HG02938 (cell line): ENCODE data around the gene LRRC3.

ENCODE experiments used
- ATAC-seq: cut with Tn5 transposase; IDR thresholded peaks from one replicate; pipeline ENCODE4 v1.9.1; 2021; ENCODE audit warnings: mild to moderate bottlenecking, moderate library complexity; ENCODE audit not compliant: unreplicated experiment

The LRRC3 gene

GRCh38 chr21:44456214-44456914, 1.1 kb downstream of the LRRC3 start:
- ATAC-seq: no peak

GRCh38 chr21:44456915-44457736, 1.8 kb downstream of the LRRC3 start:
- no peak for ATAC-seq

- no peak for ATAC-seq
These were observed 3.8 kb downstream of the LRRC3 start for GRCh38 chr21:44458971-44459711.

- no peak for ATAC-seq
These were observed 4.6 kb downstream of the LRRC3 start for GRCh38 chr21:44459712-44460440.

- no peak for ATAC-seq
These were observed 5.1 kb downstream of the LRRC3 start for GRCh38 chr21:44460441-44460755.

- ATAC-seq: no peak
These were observed 5.7 kb downstream of the LRRC3 start for GRCh38 chr21:44461005-44461404.

- ATAC-seq: no peak
These were observed 6.2 kb downstream of the LRRC3 start for GRCh38 chr21:44461464-44462001.

GRCh38 chr21:44462086-44462833, 7.0 kb downstream of the LRRC3 start:
- no peak for ATAC-seq

- ATAC-seq: no peak
These were observed 7.5 kb downstream of the LRRC3 start for GRCh38 chr21:44462834-44463200.

- ATAC-seq: no peak
These were observed 8.4 kb downstream of the LRRC3 start for GRCh38 chr21:44463724-44464123.

GRCh38 chr21:44464351-44464750, 9.0 kb downstream of the LRRC3 start:
- no peak for ATAC-seq

- no peak for ATAC-seq
These were observed 11.1 kb downstream of the LRRC3 start for GRCh38 chr21:44466351-44466954.

- ATAC-seq: no peak
These were observed 11.9 kb downstream of the LRRC3 start for GRCh38 chr21:44466996-44467858.

- ATAC-seq: no peak
These were observed 12.5 kb downstream of the LRRC3 start for GRCh38 chr21:44467859-44468195.

- ATAC-seq: no peak
These were observed 16.0 kb downstream of the LRRC3 start for GRCh38 chr21:44471341-44471740.

GRCh38 chr21:44471996-44472395, 16.7 kb downstream of the LRRC3 start:
- ATAC-seq: no peak

- no peak for ATAC-seq
These were observed 18.7 kb downstream of the LRRC3 start for GRCh38 chr21:44473915-44474555.

GRCh38 chr21:44475266-44475845, 20.0 kb downstream of the LRRC3 start:
- ATAC-seq: no peak
